ENCODE results near the gene XRN1.

The XRN1 gene

GRCh38 chr3:142269767-142270166, 178.1 kb downstream of the XRN1 start:
- H3K4me3 ChIP-seq (ENCODE audit: low read depth, low read length), result no peak overlapping the region
- no peak for TF ChIP-seq CTCF (IDR thresholded peaks at IDR 0.05; ENCODE audit: low read depth, low read length)
- no peak for TF ChIP-seq MAX (IDR thresholded peaks at IDR 0.05; ENCODE audit: low read depth, low read length)
- TF ChIP-seq MYC (IDR thresholded peaks at IDR 0.05; ENCODE audit: low read depth, low read length), result no peak
- no peak for TF ChIP-seq POLR2A (IDR thresholded peaks at IDR 0.05; ENCODE audit: extremely low read depth, insufficient read length)
- DNase-seq (ENCODE audit: low read depth), result no peak

- TF ChIP-seq CTCF (IDR thresholded peaks at IDR 0.05; ENCODE audit: low read depth, low read length) (no peak), MYC (IDR thresholded peaks at IDR 0.05; ENCODE audit: low read depth, low read length) (no peak), POLR2A (IDR thresholded peaks at IDR 0.05; ENCODE audit: extremely low read depth, insufficient read length) (no peak), MAX (IDR thresholded peaks at IDR 0.05; ENCODE audit: low read depth, low read length) (no peak)
- no peak for DNase-seq (ENCODE audit: low read depth)
- no peak overlapping the region for H3K4me3 ChIP-seq (ENCODE audit: low read depth, low read length)
Measured at GRCh38 chr3:142268426-142268825, 179.4 kb downstream of the XRN1 start.

GRCh38 chr3:142267269-142267668, 180.6 kb downstream of the XRN1 start:
- DNase-seq (ENCODE audit: low read depth), result no peak
- TF ChIP-seq POLR2A (IDR thresholded peaks at IDR 0.05; ENCODE audit: extremely low read depth, insufficient read length), result no peak
- TF ChIP-seq MYC (IDR thresholded peaks at IDR 0.05; ENCODE audit: low read depth, low read length), result no peak
- no peak for TF ChIP-seq CTCF (IDR thresholded peaks at IDR 0.05; ENCODE audit: low read depth, low read length)
- H3K4me3 ChIP-seq (ENCODE audit: low read depth, low read length), result no peak overlapping the region

- no peak for TF ChIP-seq MAX (IDR thresholded peaks at IDR 0.05; ENCODE audit: low read depth, low read length)
- no peak for TF ChIP-seq MYC (IDR thresholded peaks at IDR 0.05; ENCODE audit: low read depth, low read length)
- TF ChIP-seq CTCF (IDR thresholded peaks at IDR 0.05; ENCODE audit: low read depth, low read length), result no peak
- no peak for TF ChIP-seq POLR2A (IDR thresholded peaks at IDR 0.05; ENCODE audit: extremely low read depth, insufficient read length)
- no peak for DNase-seq (ENCODE audit: low read depth)
- no peak overlapping the region for H3K4me3 ChIP-seq (ENCODE audit: low read depth, low read length)
Measured at GRCh38 chr3:142263112-142263511, 184.7 kb downstream of the XRN1 start.

- H3K4me3 ChIP-seq (ENCODE audit: low read depth, low read length), result no peak overlapping the region
Measured at GRCh38 chr3:142259359-142259758, 188.5 kb downstream of the XRN1 start.

More at GRCh38 chr3:142259359-142259758, 188.5 kb downstream of the XRN1 start:
- DNase-seq (ENCODE audit: low read depth), result no peak
- no peak for TF ChIP-seq MYC (IDR thresholded peaks at IDR 0.05; ENCODE audit: low read depth, low read length)
- TF ChIP-seq CTCF (IDR thresholded peaks at IDR 0.05; ENCODE audit: low read depth, low read length), result no peak
- no peak for TF ChIP-seq MAX (IDR thresholded peaks at IDR 0.05; ENCODE audit: low read depth, low read length)
- no peak for TF ChIP-seq POLR2A (IDR thresholded peaks at IDR 0.05; ENCODE audit: extremely low read depth, insufficient read length)
